H1 (cell line): ENCODE measurements around the gene PHC2. TPM values are rescaled to one million over a fixed set of nuclear protein-coding genes. Genes with fewer than 3 reads are reported as not detected.

ENCODE experiments used
- ATF3 ChIP-seq: IDR thresholded peaks from 2 replicates; pipeline ENCODE4 v1.6.1; 2011; ENCODE audit warnings: low read depth, mild to moderate bottlenecking, low read length; ENCODE audit not compliant: insufficient read depth
- CHD7 ChIP-seq: fragments of 300-600 bp; sonication (generic); IDR thresholded peaks from 2 replicates; pipeline ENCODE4 v1.7.1; 2012; ENCODE audit warnings: low read length, moderate library complexity, mild to moderate bottlenecking, inconsistent platforms; ENCODE audit not compliant: insufficient replicate concordance
- CTBP2 ChIP-seq: IDR thresholded peaks from 2 replicates; pipeline ENCODE4 v1.7.0; 2011; ENCODE audit warnings: borderline replicate concordance, mild to moderate bottlenecking, moderate library complexity, mixed read lengths, low read length; ENCODE audit not compliant: insufficient read depth, insufficient read length
- EGR1 ChIP-seq: IDR thresholded peaks from 2 replicates; pipeline ENCODE4 v1.6.1; 2011; ENCODE audit warnings: low read depth, low read length, borderline replicate concordance
- POLR2A ChIP-seq, 2 experiments: IDR thresholded peaks; 1 replicate in 1 of 2; 2 replicates in 1 of 2; pipeline ENCODE4 v1.6.1; 2011; ENCODE audit warnings: low read depth in 2 of 2, low read length in 2 of 2, mild to moderate bottlenecking in 2 of 2; ENCODE audit errors: control extremely low read depth in 1 of 2
- POLR2AphosphoS5 ChIP-seq: IDR thresholded peaks from 2 replicates; pipeline ENCODE4 v1.6.1; 2011; ENCODE audit warnings: low read depth, low read length
- RNF2 ChIP-seq: fragments of 200-900, 300-1000 bp; sonication (generic); IDR thresholded peaks from 2 replicates; pipeline ENCODE4 v1.7.1; 2016; ENCODE audit warnings: borderline replicate concordance, low read depth, mild to moderate bottlenecking, antibody characterized with exemption, low read length; ENCODE audit not compliant: poor library complexity, severe bottlenecking; ENCODE audit errors: missing control alignments
- SIX5 ChIP-seq: IDR thresholded peaks from 2 replicates; pipeline ENCODE4 v1.6.1; 2011; ENCODE audit warnings: mild to moderate bottlenecking, low read depth, low read length
- TCF12 ChIP-seq: IDR thresholded peaks from 2 replicates; pipeline ENCODE4 v1.6.1; 2011; ENCODE audit warnings: low read depth, mild to moderate bottlenecking, low read length
- polyA plus RNA-seq, 7 experiments: library from polyadenylated mRNA; depleted of rRNA in 3 of 7; stranded (reverse) in 5 of 7; unstranded in 2 of 7; fragments of >200 nt in 5 of 7; fragments of 200-250 nt in 2 of 7; gene quantifications; 1 replicate in 5 of 7; 2 replicates in 1 of 7; 4 replicates in 1 of 7; pipeline versions ENCODE4 v1.2.1 to v1.2.3, GENCODE V29; 2011 to 2013; ENCODE audit warnings: missing spikeins in 2 of 7, mixed read lengths in 2 of 7
- total RNA-seq: library from RNA; stranded (reverse); fragmentation: NEBNext Ultra II Directional; extraction: Animal tissue kit (Norgen Biotek cat#: 25700); gene quantifications from 2 replicates; pipeline ENCODE4 v1.2.1, GENCODE V29; 2021

Gene PHC2
- total and polyA plus RNA-seq, 2 of the 8 experiments (the other 6 are each of a cell fraction or from before 2014, with no cell fraction given), result 5.6 to 14.2 TPM

- TF ChIP-seq TCF12 (no peak), SIX5 (no peak), POLR2AphosphoS5 (no peak), RNF2 (no peak), POLR2A (IDR thresholded peaks at IDR 0.05; ENCODE audit: control extremely low read depth in 1 of 2, low read depth in 2 of 2, low read length in 2 of 2) (no peak), CHD7 (no peak), EGR1 (0 out of 2 replicates have a peak, but pooled peaks have one; percentile 27), ATF3 (peak; percentile 80), CTBP2 (no peak)
- TF ChIP-seq, all 59 proteins: peak for 14
Observed at GRCh38 chr1:33430692-33431593, at the start of gene PHC2 (continued).
